GM18502 (cell line): ENCODE measurements around the gene CACFD1.

Source experiments
- ATAC-seq: cut with Tn5 transposase; IDR thresholded peaks from one replicate; pipeline ENCODE4 v1.9.1; 2021; ENCODE audit warnings: mild to moderate bottlenecking; ENCODE audit not compliant: unreplicated experiment, poor library complexity

CACFD1 gene

GRCh38 chr9:133494636-133495326, 35.0 kb downstream of the CACFD1 start:
- no peak for ATAC-seq

DNA sequence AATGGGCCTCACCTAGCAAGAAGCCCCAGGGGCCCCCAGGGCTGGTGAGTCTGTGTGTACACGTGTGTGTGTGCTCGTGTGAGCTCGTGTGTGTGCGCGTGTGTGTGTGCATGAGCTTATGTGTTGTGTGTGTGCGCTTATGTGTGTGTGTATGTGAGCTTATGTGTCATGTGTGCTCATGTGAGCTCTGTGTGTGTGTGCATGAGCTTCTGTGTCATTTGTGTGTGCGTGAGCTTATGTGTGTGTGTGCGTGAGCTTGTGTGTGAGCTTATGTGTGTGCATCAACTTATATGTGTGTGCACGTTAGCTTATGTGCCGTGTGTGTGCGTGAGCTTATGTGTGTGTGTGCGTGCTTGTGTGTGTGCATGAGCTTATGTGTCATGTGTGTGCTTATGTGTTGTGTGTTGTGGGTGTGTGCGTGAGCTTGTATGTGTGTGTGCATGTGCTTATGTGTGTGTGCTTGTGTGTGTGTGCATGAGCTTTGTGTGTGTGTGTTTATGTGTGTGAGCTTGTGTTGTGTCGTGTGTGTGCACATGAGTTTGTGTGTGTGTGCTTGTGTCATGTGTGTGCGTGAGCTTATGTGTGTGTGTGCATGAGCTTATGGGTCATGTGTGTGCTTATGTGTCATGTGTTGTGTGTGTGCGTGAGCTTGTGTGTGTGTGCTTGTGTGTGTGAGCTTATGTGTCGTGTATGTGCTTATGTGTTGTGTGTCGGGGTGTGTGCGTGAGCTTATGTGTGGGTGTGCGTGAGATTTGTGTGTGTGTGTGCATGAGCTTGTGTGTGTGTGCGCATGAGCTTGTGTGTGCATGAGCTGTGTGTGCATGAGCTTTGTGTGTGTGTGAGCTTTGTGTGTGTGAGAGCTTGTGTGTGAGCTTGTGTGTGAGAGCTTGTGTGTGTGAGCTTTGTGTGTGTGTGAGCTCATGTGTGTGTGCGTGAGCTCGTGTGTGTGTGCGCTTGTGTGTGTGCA, 35.8 kb downstream of the CACFD1 start:
- no peak for ATAC-seq

GRCh38 chr9:133496861-133497842, 37.4 kb downstream of the CACFD1 start:
- no peak for ATAC-seq

DNA sequence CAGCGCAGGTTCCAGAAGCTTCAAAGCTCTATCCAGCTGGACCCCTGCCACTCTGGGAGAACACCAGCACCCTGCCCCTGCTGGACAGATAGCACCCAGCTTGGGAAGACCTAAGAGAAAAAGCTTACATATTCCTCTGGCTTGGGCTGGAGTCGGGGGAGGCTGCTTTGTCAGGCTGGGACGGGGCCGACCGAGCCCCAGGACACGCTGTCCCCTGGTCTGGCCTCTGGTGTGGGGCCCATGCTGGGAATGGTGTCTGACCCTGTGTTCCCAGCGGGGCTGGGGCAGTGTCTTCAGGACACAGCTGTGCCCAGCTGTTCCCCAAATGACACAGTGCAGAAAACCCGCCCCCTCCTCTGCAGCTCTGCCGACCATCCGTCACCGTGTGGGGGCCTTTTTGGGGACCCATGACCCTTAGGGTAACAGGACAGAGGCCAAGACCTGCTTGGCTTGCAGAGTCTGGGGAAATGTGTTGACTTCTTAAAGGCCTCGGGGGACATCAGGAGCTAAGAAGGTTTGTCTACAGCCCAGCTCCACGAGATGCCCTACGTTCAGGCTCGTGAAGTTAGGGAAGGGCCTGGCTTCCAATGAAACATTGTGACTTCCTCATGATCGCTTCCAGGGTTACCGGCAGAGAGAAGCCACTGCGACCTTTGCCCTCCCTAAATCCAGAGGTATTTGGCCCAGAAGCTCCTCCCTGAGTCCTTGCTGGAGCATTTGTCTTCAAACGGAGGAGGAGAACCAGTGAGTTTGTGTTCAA, 39.5 kb downstream of the CACFD1 start:
- no peak for ATAC-seq

- ATAC-seq = no peak
Measured at GRCh38 chr9:133499892-133500270, 40.1 kb downstream of the CACFD1 start.

- ATAC-seq = no peak
Measured at GRCh38 chr9:133502112-133502511, 42.3 kb downstream of the CACFD1 start.

DNA sequence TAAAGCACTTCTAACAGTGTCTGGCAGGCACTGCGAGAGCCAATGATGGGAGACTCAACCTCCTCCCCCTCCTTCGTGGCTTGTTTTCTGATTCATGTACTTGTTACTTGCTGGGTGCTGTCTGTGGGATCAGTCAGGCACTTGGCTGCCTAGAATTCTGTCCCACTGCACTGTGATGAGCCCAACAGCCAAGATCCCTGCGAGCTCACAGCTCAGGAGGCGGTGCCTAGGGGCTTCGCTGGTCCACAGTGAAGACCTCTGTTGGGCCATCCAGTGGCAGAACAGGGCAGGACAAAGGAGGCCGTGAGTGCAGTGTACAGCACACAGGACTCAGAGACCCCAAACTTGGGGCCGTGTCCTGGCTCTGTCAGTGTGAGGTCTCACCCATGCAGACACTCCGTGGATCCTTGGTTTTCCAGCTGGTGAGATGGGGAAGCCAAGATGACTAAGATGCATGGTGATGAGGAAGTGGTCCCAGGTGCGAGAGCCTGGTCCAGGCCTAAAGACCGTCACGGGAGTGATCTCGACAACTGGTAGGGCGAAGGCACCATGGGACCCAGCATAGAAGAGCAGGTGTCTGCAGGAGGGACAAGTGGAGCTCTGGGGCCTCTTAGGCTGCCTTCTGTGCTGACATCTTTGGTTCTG, 45.5 kb downstream of the CACFD1 start:
- no peak for ATAC-seq

DNA sequence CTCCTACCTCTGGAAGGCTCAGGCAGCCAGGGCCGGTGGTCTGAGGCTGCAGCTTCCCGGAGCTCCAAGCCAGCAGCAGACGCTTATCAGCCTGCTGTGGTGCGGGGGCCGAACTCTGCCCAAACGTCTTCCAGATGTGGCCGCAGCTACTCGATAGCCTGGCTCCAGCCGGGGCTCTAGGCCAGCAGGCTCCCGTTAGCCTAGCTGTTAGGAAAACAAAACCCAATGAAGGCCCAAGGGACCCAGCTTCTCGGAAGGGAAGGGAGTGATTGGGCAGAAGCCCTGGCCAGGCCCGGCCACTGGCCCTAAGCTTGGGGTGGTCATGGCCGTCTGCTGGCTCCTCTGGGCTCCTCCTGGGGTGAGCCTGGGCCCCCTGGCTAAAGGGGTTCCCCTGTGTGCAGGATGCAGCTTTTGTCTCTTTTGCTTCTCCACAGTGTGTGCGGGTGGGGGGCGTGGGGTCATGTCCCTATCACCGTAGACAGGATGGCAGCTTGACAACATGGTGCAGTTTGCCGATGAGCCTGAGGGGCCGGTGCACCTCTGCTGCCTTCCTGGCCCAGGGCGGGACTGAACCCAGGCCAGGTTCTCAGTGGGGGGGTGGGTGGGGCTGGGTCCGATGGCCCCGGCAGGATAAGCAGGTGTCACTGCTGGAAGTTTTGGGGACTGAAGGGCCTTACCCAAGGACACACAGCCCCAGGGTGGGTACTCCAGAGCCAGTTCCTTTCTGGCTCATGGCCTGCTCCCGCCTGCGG, 46.3 kb downstream of the CACFD1 start:
- no peak for ATAC-seq

DNA sequence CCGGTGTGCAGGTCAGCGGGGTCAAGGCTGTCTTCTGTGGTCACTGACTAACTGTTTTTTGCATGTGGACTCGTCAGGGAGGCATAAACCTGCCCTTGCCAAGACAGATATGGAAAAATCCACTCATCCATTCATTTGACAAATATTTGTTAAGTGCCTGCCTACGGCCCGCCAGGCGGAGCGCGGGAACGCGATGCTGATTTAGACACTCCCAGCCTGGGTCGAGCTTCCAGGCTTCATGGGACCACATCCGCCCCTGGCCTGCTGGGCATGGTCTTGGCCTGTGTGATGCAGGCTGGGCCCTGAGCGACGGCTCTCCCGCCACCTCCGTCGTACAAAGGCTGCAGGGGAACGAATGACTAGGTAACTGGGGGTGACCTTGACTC, 46.9 kb downstream of the CACFD1 start:
- ATAC-seq = no peak

DNA sequence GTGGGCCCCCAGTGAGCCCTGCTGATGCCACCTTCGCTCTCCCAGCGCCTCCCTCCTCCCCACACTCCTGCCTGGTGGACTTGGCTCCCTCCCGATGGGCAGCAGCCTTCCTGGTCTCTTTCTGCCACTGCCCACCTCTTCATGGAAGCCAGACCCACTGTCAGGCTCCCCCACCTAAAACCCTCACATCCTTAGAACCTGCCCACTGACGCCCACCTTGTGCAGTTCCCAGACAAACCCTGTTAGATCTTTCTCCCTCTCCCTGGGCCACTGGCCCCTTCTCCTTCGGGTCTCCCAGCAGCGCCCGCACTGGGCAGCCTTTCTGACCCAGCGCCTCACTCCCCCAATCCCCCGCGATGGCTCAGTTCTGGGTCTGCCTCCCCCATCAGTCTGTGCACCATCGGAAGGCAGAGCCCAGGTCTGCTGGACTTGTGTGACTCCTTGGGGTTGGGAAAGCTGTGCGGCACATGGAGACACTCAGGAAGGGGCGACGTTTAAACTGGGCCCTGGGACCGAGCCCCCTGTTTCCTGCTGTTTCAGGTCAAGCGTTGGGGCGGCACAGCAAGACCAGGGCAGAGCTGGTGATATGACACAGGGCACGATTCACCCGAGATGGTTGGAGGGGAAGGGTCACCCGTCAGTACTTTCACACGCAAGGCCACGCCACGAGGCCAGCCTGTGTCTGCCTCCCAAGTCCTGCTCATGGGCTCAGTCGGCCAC, 47.6 kb downstream of the CACFD1 start:
- ATAC-seq = no peak

- ATAC-seq = no peak
Measured at GRCh38 chr9:133508046-133508445, 48.3 kb downstream of the CACFD1 start.

DNA sequence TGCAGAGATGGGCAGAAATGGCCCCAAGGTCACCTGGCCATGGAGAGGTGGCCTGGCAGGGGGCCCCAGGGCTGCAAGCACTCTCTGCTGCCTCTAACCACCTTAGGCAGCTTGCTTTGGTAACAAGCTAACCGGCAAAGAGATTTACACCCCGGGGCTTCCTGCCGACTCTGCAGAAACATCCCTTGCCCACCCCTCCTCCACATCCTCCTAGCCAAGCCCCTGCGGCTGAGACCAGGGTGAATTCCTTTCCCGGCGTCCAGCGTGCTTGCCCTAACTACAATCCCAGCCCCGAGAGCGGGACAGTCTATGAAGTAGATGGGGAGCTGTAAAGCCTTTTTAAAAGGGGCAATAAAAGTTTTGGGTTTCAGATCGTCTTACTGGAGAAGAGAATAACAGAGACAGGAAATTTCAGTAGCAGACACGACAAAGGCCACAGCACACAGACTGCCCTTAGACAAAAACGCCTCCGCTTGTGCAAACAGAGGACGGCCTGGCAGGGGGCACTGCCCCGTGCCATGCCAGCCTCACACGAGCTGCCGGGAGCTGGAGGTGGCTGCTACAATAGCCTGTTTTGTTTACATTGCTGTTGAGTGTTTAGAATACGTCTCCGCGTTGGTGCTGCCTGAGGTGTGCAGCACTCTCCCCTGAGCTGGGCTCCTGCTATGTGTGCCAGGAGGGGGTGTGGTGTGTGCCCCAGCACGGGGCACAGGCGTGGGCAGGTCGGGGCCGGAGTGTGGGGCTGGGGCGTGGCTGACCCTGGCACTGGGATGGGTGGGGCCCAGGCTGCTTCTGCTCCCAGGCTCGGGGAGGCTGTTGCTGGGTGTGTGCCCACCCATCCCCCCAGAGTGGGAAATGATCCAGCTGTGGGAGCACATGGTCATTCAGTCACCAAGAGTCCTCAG, 49.7 kb downstream of the CACFD1 start:
- no peak for ATAC-seq

GRCh38 chr9:133510926-133511505, 51.2 kb downstream of the CACFD1 start:
- ATAC-seq = no peak

- ATAC-seq = no peak
Measured at GRCh38 chr9:133511607-133512006, 51.8 kb downstream of the CACFD1 start.

DNA sequence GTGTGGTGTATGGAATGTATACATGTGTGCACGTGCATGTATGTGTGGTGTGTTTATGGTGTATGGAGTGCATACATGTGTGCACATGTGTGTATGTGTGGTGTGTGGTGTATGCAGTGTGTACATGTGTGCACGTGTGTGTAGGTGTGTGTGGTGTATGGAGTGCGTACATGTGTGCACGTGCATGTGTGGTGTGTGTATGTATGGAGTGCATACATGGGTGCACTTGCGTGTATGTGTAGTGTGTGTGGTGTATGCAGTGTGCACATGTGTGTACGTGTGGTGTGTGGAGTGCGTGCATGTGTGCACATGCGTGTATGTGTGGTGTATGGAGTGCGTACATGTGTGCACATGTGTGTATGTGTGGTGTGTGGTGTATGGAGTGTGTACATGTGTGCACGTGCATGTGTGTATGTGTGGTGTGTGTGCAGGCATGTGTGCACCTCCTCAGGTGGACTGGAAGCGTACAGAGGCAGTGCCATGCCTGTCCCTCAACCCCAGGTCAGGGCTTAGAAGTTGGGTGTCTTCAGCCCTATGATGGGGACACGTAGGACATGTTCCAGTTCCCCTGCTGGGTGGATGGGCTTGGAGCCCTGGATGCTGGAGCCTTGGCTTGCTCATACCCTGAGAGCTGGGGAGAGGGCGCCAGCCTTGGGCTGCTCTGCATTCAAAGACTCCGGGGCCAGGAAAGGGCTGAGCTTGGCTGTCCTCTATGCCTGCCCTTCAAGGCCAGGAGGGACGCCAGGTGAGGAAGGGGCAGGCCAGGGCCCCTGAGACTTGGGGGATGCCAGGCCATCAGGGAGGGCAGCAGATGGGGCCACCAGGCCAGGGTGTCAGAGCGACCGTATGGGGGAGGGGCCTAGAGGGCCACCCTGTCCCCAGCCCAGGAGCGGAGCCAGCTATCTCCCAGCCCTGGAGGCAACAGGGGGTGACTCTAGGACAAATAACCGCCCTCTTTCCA, 52.8 kb downstream of the CACFD1 start:
- no peak for ATAC-seq
